ENCODE data around the gene GRB10. TPM values are rescaled to one million over a fixed set of nuclear protein-coding genes. Genes with fewer than 3 reads are reported as not detected.
"Not testable (repeated sequence)": the region's sequence is repeated elsewhere in the genome, so short reads cannot be mapped to it uniquely, and the experiment has no call there.

The GRB10 gene
- total RNA-seq, 2 experiments from 2014 or later, result 1.4 to 1.8 TPM

DNA sequence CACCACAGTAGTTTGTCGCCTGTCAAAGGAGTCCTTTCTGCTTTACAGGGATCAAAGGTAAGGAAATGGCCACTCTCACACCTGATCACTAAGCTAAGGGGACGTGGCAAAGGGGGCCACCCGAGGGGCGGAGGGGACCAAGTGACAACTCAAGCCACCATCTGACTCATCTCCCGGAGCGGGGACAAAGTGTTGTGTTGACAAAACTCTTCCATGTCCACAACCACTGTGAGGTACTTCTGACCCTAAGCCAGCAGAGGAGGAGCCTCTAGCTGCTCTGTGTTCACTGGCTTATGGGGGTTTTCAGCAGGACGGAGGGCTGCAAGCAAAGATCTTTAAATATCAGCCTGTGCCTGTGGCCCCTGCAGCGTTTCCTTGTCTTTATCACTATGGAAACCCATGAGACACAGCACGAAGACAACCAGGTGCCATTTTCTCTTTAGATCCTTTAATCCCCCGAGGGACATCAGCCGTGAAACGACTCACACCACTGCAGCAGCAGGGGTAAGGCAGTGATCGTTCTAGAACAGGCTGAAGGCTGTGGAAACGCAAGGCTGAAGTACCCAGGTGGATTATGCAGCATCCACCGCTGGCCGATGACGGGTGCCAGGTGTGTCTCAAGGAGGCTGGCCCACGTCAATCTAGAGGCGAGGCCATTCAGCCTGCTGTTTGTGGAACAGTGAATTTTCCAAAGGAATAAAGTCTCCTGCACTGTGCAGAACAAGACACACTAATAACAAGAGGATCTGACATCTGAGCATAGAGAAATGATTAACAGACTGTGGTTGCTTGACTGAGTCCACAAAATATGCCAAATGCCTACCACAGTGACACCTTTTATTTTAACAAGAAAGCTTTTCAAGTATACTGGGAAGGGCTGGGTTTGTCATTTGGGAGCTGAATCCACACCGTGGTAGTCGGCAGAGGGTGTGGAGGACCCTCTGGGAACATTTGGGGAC, 190.9 kb downstream of the GRB10 start:
- DNase-seq, result no peak
- Mint-ChIP-seq H3K4me1 (peaks cover 23% of the 10 kb centered on the region), H3K27ac (no peak overlapping the region), H3K27me3 (peaks cover 15% of the 10 kb centered on the region), H3K9me3 (no peaks in the 10 kb centered on the region), H3K36me3 (no peaks in the 10 kb centered on the region), H3K4me3 (no peak overlapping the region)
- POLR2A ChIA-PET, result no interaction called here
- ATAC-seq (ENCODE audit: low read depth), result no peak

- POLR2A ChIA-PET, result no interaction called here
- peaks cover 15% of the 10 kb centered on the region for H3K27me3 Mint-ChIP-seq
- H3K36me3 Mint-ChIP-seq, result no peaks in the 10 kb centered on the region
- H3K9me3 Mint-ChIP-seq, result no peaks in the 10 kb centered on the region
- no peak for ATAC-seq (ENCODE audit: low read depth)
- no peak overlapping the region for H3K4me3 Mint-ChIP-seq
- DNase-seq, result no peak
- H3K4me1 Mint-ChIP-seq, result peaks cover 19% of the 10 kb centered on the region
- no peak overlapping the region for H3K27ac Mint-ChIP-seq
Observed at GRCh38 chr7:50591098-50591479, 191.6 kb downstream of the GRB10 start.

DNA sequence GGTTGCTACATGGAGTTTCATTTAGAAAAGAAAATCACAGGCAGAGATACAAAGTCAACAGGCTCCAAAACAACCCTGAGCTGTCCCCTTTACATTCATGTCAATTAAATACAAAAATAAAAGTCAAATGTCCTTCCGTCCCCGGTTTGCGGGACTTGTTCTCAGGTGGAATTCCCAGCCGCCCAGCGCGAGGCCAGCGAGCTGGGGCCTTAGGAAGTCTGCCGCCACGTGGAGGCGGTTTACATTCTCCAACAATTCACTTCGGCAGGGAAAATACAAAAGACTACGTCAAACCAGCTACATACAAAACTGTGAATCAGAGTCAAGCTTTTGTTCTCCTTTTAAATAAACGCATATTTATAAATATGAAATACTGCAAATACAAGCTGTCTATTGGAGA, 192.2 kb downstream of the GRB10 start:
- DNase-seq (no peak), ATAC-seq (ENCODE audit: low read depth) (no peak)
- Mint-ChIP-seq H3K36me3 (no peaks in the 10 kb centered on the region), H3K9me3 (no peaks in the 10 kb centered on the region), H3K27ac (no peak overlapping the region), H3K4me1 (peaks cover 19% of the 10 kb centered on the region), H3K27me3 (peaks cover 15% of the 10 kb centered on the region), H3K4me3 (no peak overlapping the region)
- POLR2A ChIA-PET, result no interaction called here

- no peak for ATAC-seq (ENCODE audit: low read depth)
Observed at GRCh38 chr7:50589364-50589763, 193.3 kb downstream of the GRB10 start.

DNA sequence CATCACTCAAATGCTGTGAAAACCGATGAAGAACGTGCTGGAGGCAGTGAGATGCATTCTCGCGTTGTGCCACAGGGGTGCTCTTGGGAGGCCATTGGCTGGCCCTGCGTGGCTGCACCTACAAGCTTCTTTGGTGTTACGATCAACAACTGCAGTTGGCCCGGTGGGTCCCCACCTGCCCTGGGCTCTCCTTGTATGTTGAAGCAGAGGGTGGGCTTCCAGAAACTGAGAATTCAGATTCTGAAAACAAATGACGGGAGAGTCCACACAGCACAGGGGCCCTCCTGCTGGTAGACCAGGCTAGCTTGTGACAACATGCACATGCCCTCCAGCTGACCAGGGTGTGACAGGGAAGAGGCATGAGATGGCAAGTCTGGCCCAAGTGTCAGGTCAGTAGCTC, 193.8 kb downstream of the GRB10 start:
- H3K36me3 Mint-ChIP-seq, result no peaks in the 10 kb centered on the region
- no peak for ATAC-seq (ENCODE audit: low read depth)

More at GRCh38 chr7:50589364-50589763, 193.3 kb downstream of the GRB10 start:
- H3K4me3 Mint-ChIP-seq, result no peak overlapping the region
- no peaks in the 10 kb centered on the region for H3K9me3 Mint-ChIP-seq
- H3K27me3 Mint-ChIP-seq, result peaks cover 15% of the 10 kb centered on the region
- no peaks in the 10 kb centered on the region for H3K36me3 Mint-ChIP-seq
- no peak for DNase-seq
- H3K4me1 Mint-ChIP-seq, result peaks cover 9% of the 10 kb centered on the region
- H3K27ac Mint-ChIP-seq, result no peak overlapping the region
- POLR2A ChIA-PET, result no interaction called here

DNA sequence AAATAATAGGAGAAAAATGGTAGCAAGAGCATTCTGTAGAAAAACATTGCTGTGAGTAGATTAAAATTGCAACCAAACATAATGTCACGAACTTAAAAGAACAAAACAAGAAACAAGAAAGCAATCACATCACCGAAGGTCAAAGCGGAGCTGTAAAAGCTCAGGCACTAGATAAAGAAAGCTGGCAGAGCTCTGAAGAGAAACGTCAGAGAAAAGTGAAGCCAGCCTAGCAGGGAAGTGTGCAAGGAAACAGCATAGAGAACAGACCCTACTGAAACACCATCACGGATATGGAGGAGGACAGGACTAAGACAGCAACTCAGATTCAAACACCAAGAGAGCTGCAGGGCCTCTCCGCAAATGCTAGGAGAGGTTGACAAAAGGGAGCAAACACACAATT, 195.0 kb downstream of the GRB10 start:
- H3K9me3 Mint-ChIP-seq, result peaks cover 7% of the 10 kb centered on the region
- H3K4me1 Mint-ChIP-seq, result peaks cover 4% of the 10 kb centered on the region
- no peaks in the 10 kb centered on the region for H3K36me3 Mint-ChIP-seq
- no peak overlapping the region for H3K4me3 Mint-ChIP-seq
- ATAC-seq (ENCODE audit: low read depth), result no peak
- no peak overlapping the region for H3K27ac Mint-ChIP-seq
- peaks cover 14% of the 10 kb centered on the region for H3K27me3 Mint-ChIP-seq
- POLR2A ChIA-PET, result no interaction called here
- no peak for DNase-seq

More for the DNA sequence above, 193.8 kb downstream of the GRB10 start:
- peaks cover 15% of the 10 kb centered on the region for H3K27me3 Mint-ChIP-seq
- no peak for DNase-seq
- POLR2A ChIA-PET, result no interaction called here
- H3K9me3 Mint-ChIP-seq, result peaks cover under 1% of the 10 kb centered on the region
- H3K4me1 Mint-ChIP-seq, result peaks cover 5% of the 10 kb centered on the region
- H3K4me3 Mint-ChIP-seq, result no peak overlapping the region
- no peak overlapping the region for H3K27ac Mint-ChIP-seq

GRCh38 chr7:50584793-50585408, 197.8 kb downstream of the GRB10 start:
- DNase-seq (no peak), ATAC-seq (ENCODE audit: low read depth) (no peak)
- H3K4me3 Mint-ChIP-seq, result no peak overlapping the region
- POLR2A ChIA-PET, result no interaction called here
- no peaks in the 10 kb centered on the region for H3K36me3 Mint-ChIP-seq
- H3K27me3 Mint-ChIP-seq, result peaks cover 7% of the 10 kb centered on the region
- H3K9me3 Mint-ChIP-seq, result peaks cover 7% of the 10 kb centered on the region
- H3K4me1 Mint-ChIP-seq, result peaks cover 3% of the 10 kb centered on the region
- H3K27ac Mint-ChIP-seq, result no peak overlapping the region

DNA sequence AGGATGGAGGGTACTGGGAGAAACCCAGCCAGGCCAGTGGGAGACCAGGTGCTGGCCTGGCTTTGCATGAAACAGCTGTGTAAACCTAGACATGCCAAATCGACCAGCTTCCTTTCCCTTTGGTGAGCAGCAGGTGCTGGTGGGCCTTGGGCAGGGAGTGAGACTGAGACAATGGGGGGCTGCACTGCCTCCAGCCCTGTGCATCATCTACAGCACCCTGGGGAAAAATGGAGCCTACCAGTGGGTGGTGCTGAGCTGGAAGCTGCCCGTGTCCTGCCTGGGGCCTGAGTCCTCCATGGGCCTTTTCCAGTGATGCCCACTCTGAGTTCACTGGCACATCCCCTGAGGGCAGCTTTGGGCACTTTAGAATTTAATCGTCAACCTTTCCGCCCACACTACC, 198.3 kb downstream of the GRB10 start:
- DNase-seq (no peak), ATAC-seq (ENCODE audit: low read depth) (no peak)
- Mint-ChIP-seq H3K9me3 (peaks cover 7% of the 10 kb centered on the region), H3K36me3 (no peaks in the 10 kb centered on the region), H3K27me3 (peaks cover 7% of the 10 kb centered on the region), H3K4me3 (no peak overlapping the region), H3K4me1 (peaks cover 1% of the 10 kb centered on the region), H3K27ac (no peak overlapping the region)
- POLR2A ChIA-PET, result no interaction called here

DNA sequence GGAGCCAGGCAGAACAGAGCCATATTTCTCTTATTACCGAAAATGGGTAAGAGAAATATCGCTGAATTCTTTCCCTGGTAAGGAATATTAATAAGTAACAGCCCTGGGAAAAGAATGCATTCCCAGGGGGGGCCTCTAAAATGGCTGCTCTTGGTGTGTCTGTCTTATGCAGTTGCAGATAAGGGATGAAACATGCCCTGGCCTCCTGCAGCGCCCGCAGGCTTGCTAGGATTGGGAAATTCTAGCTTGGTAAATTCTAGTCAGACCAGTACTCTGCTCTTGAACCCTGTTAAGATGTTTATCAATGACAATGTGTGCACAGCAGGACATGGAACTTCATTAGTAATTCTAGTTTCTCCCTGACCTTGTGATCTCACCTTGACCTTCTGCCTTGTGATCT, 199.4 kb downstream of the GRB10 start:
- H3K36me3 Mint-ChIP-seq; H3K4me3 Mint-ChIP-seq; DNase-seq; POLR2A ChIA-PET; ATAC-seq (ENCODE audit: low read depth); H3K27ac Mint-ChIP-seq; H3K27me3 Mint-ChIP-seq; H3K4me1 Mint-ChIP-seq; H3K9me3 Mint-ChIP-seq: not testable (repeated sequence)

- H3K4me1 Mint-ChIP-seq; POLR2A ChIA-PET; H3K27me3 Mint-ChIP-seq; DNase-seq; H3K36me3 Mint-ChIP-seq; H3K27ac Mint-ChIP-seq; H3K9me3 Mint-ChIP-seq; ATAC-seq (ENCODE audit: low read depth); H3K4me3 Mint-ChIP-seq: not testable (repeated sequence)
Observed at GRCh38 chr7:50582271-50582670, 200.4 kb downstream of the GRB10 start.

GRCh38 chr7:50580666-50581065, 202.0 kb downstream of the GRB10 start:
- POLR2A ChIA-PET; H3K4me3 Mint-ChIP-seq; H3K27me3 Mint-ChIP-seq; H3K9me3 Mint-ChIP-seq; H3K36me3 Mint-ChIP-seq; ATAC-seq (ENCODE audit: low read depth); DNase-seq; H3K4me1 Mint-ChIP-seq; H3K27ac Mint-ChIP-seq: not testable (repeated sequence)

- peaks cover 10% of the 10 kb centered on the region for H3K9me3 Mint-ChIP-seq
- H3K27me3 Mint-ChIP-seq, result peaks cover 5% of the 10 kb centered on the region
- no peak overlapping the region for H3K4me3 Mint-ChIP-seq
- no peaks in the 10 kb centered on the region for H3K36me3 Mint-ChIP-seq
- DNase-seq (no peak), ATAC-seq (ENCODE audit: low read depth) (no peak)
- POLR2A ChIA-PET, result no interaction called here
- no peak overlapping the region for H3K27ac Mint-ChIP-seq
- H3K4me1 Mint-ChIP-seq, result no peaks in the 10 kb centered on the region
Observed at GRCh38 chr7:50580057-50580456, 202.6 kb downstream of the GRB10 start.

DNA sequence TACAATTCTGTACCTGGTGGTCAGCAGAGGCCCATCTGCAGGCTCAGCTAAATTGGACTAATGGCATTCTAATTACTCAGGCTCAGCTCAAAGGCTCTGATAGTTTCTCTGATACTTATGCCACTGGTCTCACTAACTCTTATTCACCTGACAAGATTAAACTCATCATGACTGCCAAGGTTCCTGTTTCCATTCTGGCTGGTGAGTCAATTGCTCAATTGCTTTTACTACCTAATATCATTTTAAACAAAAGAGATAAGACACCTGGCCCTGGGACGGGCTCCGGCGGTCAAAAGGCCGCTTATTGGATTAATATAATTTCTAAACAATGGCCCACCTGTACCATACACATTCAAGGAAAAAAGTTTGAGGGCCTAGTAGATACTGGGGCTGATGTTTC, 204.6 kb downstream of the GRB10 start:
- H3K4me1 Mint-ChIP-seq; H3K27me3 Mint-ChIP-seq; H3K27ac Mint-ChIP-seq; DNase-seq; H3K36me3 Mint-ChIP-seq; H3K4me3 Mint-ChIP-seq; ATAC-seq (ENCODE audit: low read depth); H3K9me3 Mint-ChIP-seq; POLR2A ChIA-PET: not testable (repeated sequence)

- Mint-ChIP-seq H3K9me3 (peaks cover 5% of the 10 kb centered on the region), H3K36me3 (no peaks in the 10 kb centered on the region), H3K4me3 (no peak overlapping the region), H3K4me1 (no peaks in the 10 kb centered on the region), H3K27ac (no peak overlapping the region), H3K27me3 (peaks cover 7% of the 10 kb centered on the region)
- POLR2A ChIA-PET, result no interaction called here
- no peak for ATAC-seq (ENCODE audit: low read depth)
- DNase-seq, result no peak
Observed at GRCh38 chr7:50577569-50577968, 205.1 kb downstream of the GRB10 start.
